HepG2 (cell line): ENCODE results near the gene MTCL1. TPM values are rescaled to one million over a fixed set of nuclear protein-coding genes. Genes with fewer than 3 reads are reported as not detected.
A peak's percentile ranks its signal among the peaks of the same experiment; 100 is the strongest.

Experiments
- ATAC-seq: fragments of 200-7000 bp; cut with Tn5 transposase; 3 replicates; pipeline ENCODE4 v1.9.1; 2020; ENCODE audit warnings: mild to moderate bottlenecking, moderate library complexity
- BruUV-seq: library from RNA; stranded (reverse); fragments of 400-500 nt; replicated peaks from 2 replicates; lab custom pipeline; 2021; lab: Mats Ljungman, UMichigan
- CTCF ChIA-PET: fragments of 300-600 bp; formaldehyde crosslinking; extraction: SDS; loops from one replicate; lab custom pipeline; 2021; ENCODE audit warnings: low total read pairs, inconsistent platforms, low intra/inter-chr PET ratio; lab: Yijun Ruan, JAX
- POLR2A ChIA-PET: fragments of 350-600 bp; sonication (Branson Sonifier 250); formaldehyde crosslinking; loops from one replicate; lab custom pipeline; 2020; ENCODE audit warnings: antibody characterized with exemption, inconsistent platforms; lab: Yijun Ruan, JAX
- DNase-seq: peaks from one replicate; pipeline ENCODE4 v3.0.0-alpha.2; 2015; ENCODE audit warnings: low spot score
- FAIRE-seq: peaks from 3 replicates; lab custom pipeline; 2011; peaks lifted over from hg19 to GRCh38; lab: Jason Lieb, UNC
- H2AFZ ChIP-seq: one replicate; pipeline ENCODE4 v1.6.1; 2011; ENCODE audit warnings: low read length, inconsistent platforms
- H3K27ac ChIP-seq: fragments of 300-600 bp; 3 replicates; pipeline ENCODE4 v1.8.0; 2011; ENCODE audit warnings: mixed run types, mild to moderate bottlenecking, mixed read lengths, low read length, inconsistent platforms; ENCODE audit not compliant: insufficient read depth; ENCODE audit errors: extremely low read length
- H3K27me3 ChIP-seq, 2 experiments: fragments of 200-600 bp in 1 of 2; 2 replicates in 1 of 2; 3 replicates in 1 of 2; pipeline versions ENCODE4 v1.6.0 to v1.8.0; 2011; ENCODE audit warnings: low read length in 2 of 2, mild to moderate bottlenecking in 2 of 2, moderate library complexity in 2 of 2, inconsistent platforms in 1 of 2; ENCODE audit not compliant: insufficient read depth in 2 of 2, control insufficient read depth in 1 of 2
- H3K36me3 ChIP-seq, 2 experiments: fragments of 200-600 bp in 1 of 2; replicated peaks in 1 of 2; 2 replicates in 1 of 2; 3 replicates in 1 of 2; pipeline versions ENCODE4 v1.5.1 to v1.8.0; 2011; ENCODE audit warnings: low read length in 2 of 2, inconsistent platforms in 1 of 2; ENCODE audit not compliant: insufficient read depth in 2 of 2, control insufficient read depth in 1 of 2
- H3K4me1 ChIP-seq: 2 replicates; pipeline ENCODE4 v1.5.1; 2012; ENCODE audit warnings: low read length, inconsistent platforms; ENCODE audit not compliant: insufficient read depth
- H3K4me2 ChIP-seq: 2 replicates; pipeline ENCODE4 v1.6.0; 2011; ENCODE audit warnings: low read depth, low read length, inconsistent platforms
- H3K4me3 ChIP-seq, 3 experiments: fragments of 200-600 bp in 1 of 3; sonication (generic), shearing (Covaris generic) in 1 of 3; replicated peaks in 1 of 3; 2 replicates each; pipeline ENCODE4 v1.5.1; 2011 to 2016; ENCODE audit warnings: low read length in 3 of 3, inconsistent platforms in 2 of 3, low read depth in 2 of 3, mild to moderate bottlenecking in 2 of 3, control low read depth in 1 of 3, mixed read lengths in 1 of 3; ENCODE audit not compliant: insufficient read depth in 1 of 3
- H3K79me2 ChIP-seq: one replicate; pipeline ENCODE4 v1.6.1; 2011; ENCODE audit warnings: low read length, inconsistent platforms; ENCODE audit not compliant: insufficient read depth
- H3K9ac ChIP-seq: 2 replicates; pipeline ENCODE4 v1.6.0; 2011; ENCODE audit warnings: mild to moderate bottlenecking, low read depth, low read length, inconsistent platforms; ENCODE audit not compliant: insufficient read depth
- H3K9me3 ChIP-seq: 2 replicates; pipeline ENCODE4 v1.5.1; 2012; ENCODE audit warnings: mild to moderate bottlenecking, low read length
- H4K20me1 ChIP-seq: 2 replicates; pipeline ENCODE4 v1.6.0; 2011; ENCODE audit warnings: inconsistent platforms, mild to moderate bottlenecking, low read length, moderate library complexity; ENCODE audit not compliant: insufficient read depth
- ONECUT2 ChIP-seq: sonication (generic); formaldehyde crosslinking; IDR thresholded peaks from 2 replicates; pipeline ENCODE4 v1.4.0; 2020; ENCODE audit warnings: missing genetic modification reagents
- SMYD3 ChIP-seq: sonication (generic); formaldehyde crosslinking; IDR thresholded peaks from 2 replicates; pipeline ENCODE4 v1.8.1; 2023; ENCODE audit warnings: mild to moderate bottlenecking, missing genetic modification reagents
- TMF1 ChIP-seq: sonication (generic); formaldehyde crosslinking; IDR thresholded peaks from 2 replicates; pipeline ENCODE4 v1.8.1; 2022; ENCODE audit warnings: low read depth, missing genetic modification reagents
- ZFP1 ChIP-seq: IDR thresholded peaks from 2 replicates; pipeline ENCODE4 v1.6.1; 2016
- ZNF180 ChIP-seq: sonication (generic); formaldehyde crosslinking; IDR thresholded peaks from 2 replicates; pipeline ENCODE4 v1.4.0; 2020; ENCODE audit warnings: low read depth, missing genetic modification reagents, borderline replicate concordance
- ZNF329 ChIP-seq: sonication (generic); formaldehyde crosslinking; IDR thresholded peaks from 2 replicates; pipeline ENCODE4 v1.9.0; 2021; ENCODE audit warnings: low read depth, mild to moderate bottlenecking, missing genetic modification reagents
- ZNF432 ChIP-seq: sonication (generic); formaldehyde crosslinking; IDR thresholded peaks from 2 replicates; pipeline ENCODE4 v1.5.0; 2020; ENCODE audit warnings: missing genetic modification reagents, mild to moderate bottlenecking, borderline replicate concordance
- ZNF776 ChIP-seq: sonication (generic); formaldehyde crosslinking; IDR thresholded peaks from 2 replicates; pipeline ENCODE4 v1.4.0; 2020; ENCODE audit warnings: mild to moderate bottlenecking, missing genetic modification reagents
- ZNF777 ChIP-seq: sonication (generic); formaldehyde crosslinking; IDR thresholded peaks from 2 replicates; pipeline ENCODE4 v1.4.0; 2020; ENCODE audit warnings: missing genetic modification reagents
- ZNF879 ChIP-seq: sonication (generic); formaldehyde crosslinking; IDR thresholded peaks from 2 replicates; pipeline ENCODE4 v1.8.1; 2023; ENCODE audit warnings: missing genetic modification reagents
- WGBS: methylation state at CpG from one replicate; pipeline ENCODE4 v1.1.6; 2017; ENCODE audit warnings: low lambda C conversion rate; 5-methylcytosine and 5-hydroxymethylcytosine counted together
- in situ Hi-C: cut with HindIII; loops from 2 replicates; pipeline ENCODE4 v1.10.0; 2017; ENCODE audit warnings: low pct_unique_long_range_greater_than_20kb; ENCODE audit not compliant: extremely low pct_ligation_motif_present
- intact Hi-C: fragments of 100-400 bp; cut with micrococcal nuclease; formaldehyde crosslinking; loops from one replicate; pipeline ENCODE4 v1.10.0; 2022; ENCODE audit not compliant: unreplicated experiment
- polyA plus RNA-seq, 8 experiments: library from polyadenylated mRNA; depleted of rRNA in 3 of 8; stranded (reverse) in 7 of 8; unstranded in 1 of 8; fragments of >200 nt; fragmentation: Illumina TruSeq in 4 of 8; extraction: Trizol in 4 of 8; gene quantifications; 2 replicates each; pipeline versions ENCODE4 v1.2.1 to v1.2.3, GENCODE V29; 2011 to 2016; ENCODE audit warnings: low read depth in 4 of 8, missing spikeins in 1 of 8, mixed read lengths in 1 of 8; ENCODE audit not compliant: insufficient read depth in 1 of 8
- total RNA-seq, 5 experiments: library from RNA; depleted of rRNA; stranded (reverse); fragments of >200 nt; fragmentation: Illumina TruSeq; extraction: Trizol; gene quantifications; 2 replicates each; pipeline ENCODE4 v1.2.3, GENCODE V29; 2016; ENCODE audit warnings: low read depth in 1 of 5
- TF ChIP-seq, protein P1 (sequence below): sonication (generic); formaldehyde crosslinking; IDR thresholded peaks from 2 replicates; pipeline ENCODE4 v1.5.0; 2020; ENCODE audit warnings: missing genetic modification reagents, mild to moderate bottlenecking, borderline replicate concordance
- TF ChIP-seq, protein P2 (sequence below): sonication (generic); formaldehyde crosslinking; IDR thresholded peaks from 2 replicates; pipeline ENCODE4 v1.5.1; 2020; ENCODE audit warnings: missing genetic modification reagents, mild to moderate bottlenecking, borderline replicate concordance
- TF ChIP-seq, protein P3 (sequence below): sonication (generic); formaldehyde crosslinking; IDR thresholded peaks from 2 replicates; pipeline ENCODE4 v1.4.0; 2020; ENCODE audit warnings: mild to moderate bottlenecking, missing genetic modification reagents, borderline replicate concordance

MTCL1 gene
- total and polyA plus RNA-seq, 2 of the 13 experiments (the other 11 are each of a cell fraction or from before 2014, with no cell fraction given), result 3.1 to 3.2 TPM

DNA sequence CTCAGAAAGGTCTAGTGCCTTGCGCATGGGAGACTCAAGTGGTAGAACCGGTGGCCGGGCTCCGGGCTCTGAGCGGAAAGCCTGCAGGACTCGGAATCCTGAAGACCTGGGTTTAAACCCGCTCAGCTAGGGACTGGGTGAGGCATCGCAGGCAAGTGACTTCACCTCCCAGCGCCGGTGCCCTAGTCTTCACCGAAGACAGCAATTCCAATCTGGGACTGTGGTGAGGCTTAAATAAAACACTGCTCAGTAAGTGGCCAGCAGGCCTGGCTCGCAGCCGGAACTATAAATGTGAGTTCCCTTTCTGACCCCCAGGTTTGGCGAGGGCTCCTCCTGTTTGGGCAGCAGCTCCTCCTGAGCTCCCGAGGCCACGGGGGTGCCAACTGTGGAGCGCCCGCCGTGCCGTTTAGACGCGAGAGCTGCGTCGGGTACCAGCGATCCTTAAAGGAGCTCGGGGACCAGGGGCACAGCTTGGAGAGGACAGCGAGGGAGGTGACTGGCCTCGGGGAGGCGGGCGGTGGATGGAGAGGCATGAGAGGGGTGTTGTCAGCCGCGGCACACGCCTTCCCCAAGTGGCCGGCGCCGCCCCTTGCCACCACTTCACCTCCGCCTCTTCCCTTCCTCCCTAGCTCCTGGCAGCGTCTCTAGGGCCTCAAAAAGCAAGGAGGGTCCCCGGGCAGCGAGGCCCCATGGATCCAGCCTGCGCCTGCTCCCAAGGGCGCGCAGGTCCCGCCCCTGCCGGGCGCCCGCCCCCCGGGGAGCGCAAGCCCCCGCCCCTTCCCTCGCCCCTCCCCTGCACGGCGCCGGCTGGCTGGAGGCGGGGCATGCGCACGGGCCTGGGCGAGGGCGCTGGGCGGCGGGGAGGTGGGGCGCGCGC lies 757 bp upstream of the MTCL1 start (continued):
- TF ChIP-seq ZNF180 (CRISPR knock-in tag), result no peak
- TF ChIP-seq, protein P1, sequence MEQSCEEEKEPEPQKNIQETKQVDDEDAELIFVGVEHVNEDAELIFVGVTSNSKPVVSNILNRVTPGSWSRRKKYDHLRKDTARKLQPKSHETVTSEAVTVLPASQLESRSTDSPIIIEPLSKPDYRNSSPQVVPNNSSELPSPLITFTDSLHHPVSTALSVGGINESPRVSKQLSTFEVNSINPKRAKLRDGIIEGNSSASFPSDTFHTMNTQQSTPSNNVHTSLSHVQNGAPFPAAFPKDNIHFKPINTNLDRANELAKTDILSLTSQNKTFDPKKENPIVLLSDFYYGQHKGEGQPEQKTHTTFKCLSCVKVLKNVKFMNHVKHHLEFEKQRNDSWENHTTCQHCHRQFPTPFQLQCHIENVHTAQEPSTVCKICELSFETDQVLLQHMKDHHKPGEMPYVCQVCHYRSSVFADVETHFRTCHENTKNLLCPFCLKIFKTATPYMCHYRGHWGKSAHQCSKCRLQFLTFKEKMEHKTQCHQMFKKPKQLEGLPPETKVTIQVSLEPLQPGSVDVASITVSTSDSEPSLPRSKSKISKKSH (CRISPR knock-in tag), result no peak
- TF ChIP-seq ONECUT2 (CRISPR knock-in tag), result no peak
- TF ChIP-seq, protein P2, sequence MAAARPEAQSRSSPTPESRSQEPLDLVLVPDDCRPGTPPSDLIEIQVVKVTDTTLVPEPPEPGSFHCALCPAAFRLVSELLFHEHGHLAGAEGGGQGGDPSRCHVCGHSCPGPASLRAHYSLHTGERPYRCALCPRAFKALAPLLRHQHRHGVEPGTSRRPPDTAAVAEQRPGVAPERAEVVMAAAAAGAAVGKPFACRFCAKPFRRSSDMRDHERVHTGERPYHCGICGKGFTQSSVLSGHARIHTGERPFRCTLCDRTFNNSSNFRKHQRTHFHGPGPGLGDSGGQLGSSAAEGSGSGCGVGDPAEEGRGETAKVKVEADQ, result no peak
- no peak for TF ChIP-seq SMYD3 (CRISPR knock-in tag)
- no peak for TF ChIP-seq ZNF879 (CRISPR knock-in tag)
- no peak for TF ChIP-seq ZNF432 (CRISPR knock-in tag)

DNA sequence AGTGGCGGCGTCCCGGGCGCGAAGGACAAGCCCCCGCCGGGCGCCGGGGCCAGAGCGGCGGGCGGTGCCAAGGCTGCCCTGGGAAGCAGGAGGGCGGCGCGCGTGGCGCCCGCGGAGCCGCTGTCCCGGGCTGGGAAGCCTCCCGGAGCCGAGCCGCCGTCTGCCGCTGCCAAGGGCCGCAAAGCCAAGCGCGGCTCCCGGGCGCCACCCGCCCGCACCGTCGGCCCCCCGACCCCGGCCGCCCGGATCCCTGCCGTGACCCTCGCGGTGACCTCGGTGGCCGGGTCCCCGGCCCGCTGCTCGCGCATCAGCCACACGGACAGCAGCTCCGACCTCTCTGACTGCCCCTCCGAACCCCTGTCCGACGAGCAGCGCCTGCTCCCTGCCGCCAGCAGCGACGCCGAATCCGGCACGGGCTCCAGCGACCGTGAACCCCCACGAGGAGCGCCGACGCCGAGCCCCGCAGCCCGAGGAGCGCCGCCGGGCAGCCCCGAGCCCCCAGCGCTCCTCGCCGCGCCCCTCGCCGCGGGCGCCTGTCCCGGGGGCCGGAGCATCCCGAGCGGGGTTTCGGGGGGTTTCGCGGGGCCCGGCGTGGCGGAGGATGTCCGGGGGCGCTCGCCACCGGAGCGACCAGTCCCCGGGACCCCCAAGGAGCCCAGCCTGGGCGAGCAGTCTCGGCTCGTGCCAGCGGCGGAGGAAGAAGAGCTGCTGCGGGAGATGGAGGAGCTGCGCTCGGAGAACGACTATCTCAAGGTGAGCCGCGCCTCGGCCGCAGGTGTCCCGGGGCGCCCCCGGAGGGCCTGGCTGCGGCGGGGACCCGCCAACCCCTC lies 820 bp downstream of the MTCL1 start:
- POLR2A ChIA-PET, result no interaction called here
- H2AFZ ChIP-seq, result no peak overlapping the region
- BruUV-seq, result no TSS peak
- peak; percentile 92 for TF ChIP-seq ZNF777
- TF ChIP-seq, protein P3, sequence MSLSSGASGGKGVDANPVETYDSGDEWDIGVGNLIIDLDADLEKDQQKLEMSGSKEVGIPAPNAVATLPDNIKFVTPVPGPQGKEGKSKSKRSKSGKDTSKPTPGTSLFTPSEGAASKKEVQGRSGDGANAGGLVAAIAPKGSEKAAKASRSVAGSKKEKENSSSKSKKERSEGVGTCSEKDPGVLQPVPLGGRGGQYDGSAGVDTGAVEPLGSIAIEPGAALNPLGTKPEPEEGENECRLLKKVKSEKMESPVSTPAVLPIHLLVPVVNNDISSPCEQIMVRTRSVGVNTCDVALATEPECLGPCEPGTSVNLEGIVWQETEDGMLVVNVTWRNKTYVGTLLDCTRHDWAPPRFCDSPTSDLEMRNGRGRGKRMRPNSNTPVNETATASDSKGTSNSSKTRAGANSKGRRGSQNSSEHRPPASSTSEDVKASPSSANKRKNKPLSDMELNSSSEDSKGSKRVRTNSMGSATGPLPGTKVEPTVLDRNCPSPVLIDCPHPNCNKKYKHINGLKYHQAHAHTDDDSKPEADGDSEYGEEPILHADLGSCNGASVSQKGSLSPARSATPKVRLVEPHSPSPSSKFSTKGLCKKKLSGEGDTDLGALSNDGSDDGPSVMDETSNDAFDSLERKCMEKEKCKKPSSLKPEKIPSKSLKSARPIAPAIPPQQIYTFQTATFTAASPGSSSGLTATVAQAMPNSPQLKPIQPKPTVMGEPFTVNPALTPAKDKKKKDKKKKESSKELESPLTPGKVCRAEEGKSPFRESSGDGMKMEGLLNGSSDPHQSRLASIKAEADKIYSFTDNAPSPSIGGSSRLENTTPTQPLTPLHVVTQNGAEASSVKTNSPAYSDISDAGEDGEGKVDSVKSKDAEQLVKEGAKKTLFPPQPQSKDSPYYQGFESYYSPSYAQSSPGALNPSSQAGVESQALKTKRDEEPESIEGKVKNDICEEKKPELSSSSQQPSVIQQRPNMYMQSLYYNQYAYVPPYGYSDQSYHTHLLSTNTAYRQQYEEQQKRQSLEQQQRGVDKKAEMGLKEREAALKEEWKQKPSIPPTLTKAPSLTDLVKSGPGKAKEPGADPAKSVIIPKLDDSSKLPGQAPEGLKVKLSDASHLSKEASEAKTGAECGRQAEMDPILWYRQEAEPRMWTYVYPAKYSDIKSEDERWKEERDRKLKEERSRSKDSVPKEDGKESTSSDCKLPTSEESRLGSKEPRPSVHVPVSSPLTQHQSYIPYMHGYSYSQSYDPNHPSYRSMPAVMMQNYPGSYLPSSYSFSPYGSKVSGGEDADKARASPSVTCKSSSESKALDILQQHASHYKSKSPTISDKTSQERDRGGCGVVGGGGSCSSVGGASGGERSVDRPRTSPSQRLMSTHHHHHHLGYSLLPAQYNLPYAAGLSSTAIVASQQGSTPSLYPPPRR (CRISPR knock-in tag), result no peak
- TF ChIP-seq TMF1 (CRISPR knock-in tag), result no peak; the same call in 1 of the 2 replicates
- TF ChIP-seq ZNF329 (CRISPR knock-in tag), result no peak
- 0 out of 2 replicates have a peak, but pooled peaks have one; percentile 22 for TF ChIP-seq ZNF776 (CRISPR knock-in tag)
- no peak for TF ChIP-seq ZFP1 (CRISPR knock-in tag)

More for the DNA sequence above, 820 bp downstream of the MTCL1 start:
- Histone ChIP-seq H3K4me1 (peaks cover 54% of the 10 kb centered on the region), H3K27me3 (peaks cover 0 to 38% of the 10 kb centered on the region in 2 experiments; a peak in 2 of 5 replicates), H3K27ac (no peak overlapping the region), H3K79me2 (peaks cover 2% of the 10 kb centered on the region), H3K4me2 (peak overlapping the region; percentile 75), H3K9me3 (no peaks in the 10 kb centered on the region), H3K9ac (no peak overlapping the region), H3K4me3 (peak overlapping the region; percentile 34 to 77 (median 71); a peak in 5 of 6 replicates), H3K36me3 (no peaks in the 10 kb centered on the region), H4K20me1 (no peaks in the 10 kb centered on the region)
- CTCF ChIA-PET, result no interaction called here
- intact Hi-C loops, result loop anchor here (10.0 kb wide), 1 partner anchor 89 kb away; no protein-coding TSS in a partner anchor
- WGBS, result no CpG with 5 or more reads among the region's 116 CpGs
- in situ Hi-C loops, result loop anchor here (5.0 kb wide), 1 partner anchor 86 kb away; no protein-coding TSS in a partner anchor
- DNase-seq (no peak), FAIRE-seq (no peak), ATAC-seq (no peak)
